HEK293 (cell line): ENCODE measurements around the gene RBBP8NL.

Experiments used
- CTCF ChIA-PET: fragments of 350-600 bp; formaldehyde crosslinking; extraction: SDS; loops from one replicate; lab custom pipeline; 2021; ENCODE audit warnings: antibody characterized with exemption; lab: Yijun Ruan, JAX
- POLR2A ChIA-PET: fragments of 300-600 bp; formaldehyde crosslinking; extraction: SDS; loops from one replicate; lab custom pipeline; 2020; ENCODE audit warnings: antibody characterized with exemption, inconsistent platforms; lab: Yijun Ruan, JAX
- H3K27ac ChIP-seq: fragments of 200-500 bp; sonication (Bioruptor generic); 2 replicates; pipeline ENCODE4 v1.5.1; 2014; ENCODE audit warnings: low read depth, low read length, control low read depth, inconsistent platforms; ENCODE audit errors: extremely low read depth
- H3K36me3 ChIP-seq, 2 experiments: fragments of 200-500 bp in 1 of 2; sonication (Bioruptor generic) in 1 of 2; 1 replicate in 1 of 2; 2 replicates in 1 of 2; pipeline ENCODE4 v1.5.1; 2014 to 2017; ENCODE audit warnings: inconsistent platforms in 2 of 2, low read length in 2 of 2; ENCODE audit not compliant: control insufficient read depth in 2 of 2, insufficient read depth in 1 of 2
- H3K4me1 ChIP-seq: fragments of 200-500 bp; sonication (Bioruptor generic); 2 replicates; pipeline ENCODE4 v1.5.1; 2014; ENCODE audit warnings: mild to moderate bottlenecking, low read length, inconsistent platforms; ENCODE audit not compliant: control insufficient read depth, insufficient read depth
- H3K4me3 ChIP-seq: 2 replicates; pipeline ENCODE4 v1.5.1; 2011; ENCODE audit warnings: low read depth, mild to moderate bottlenecking, control low read depth, low read length, moderate library complexity
- H3K9me3 ChIP-seq: fragments of 200-500 bp; sonication (Bioruptor generic); 2 replicates; pipeline ENCODE4 v1.5.1; 2014; ENCODE audit warnings: low read depth, low read length, inconsistent platforms; ENCODE audit not compliant: control insufficient read depth, insufficient read depth
- HOXD13 ChIP-seq: sonication (generic); formaldehyde crosslinking; IDR thresholded peaks from 2 replicates; pipeline ENCODE4 v1.8.0; 2022; ENCODE audit warnings: missing genetic modification reagents, borderline replicate concordance
- KLF1 ChIP-seq: fragments of 450-650 bp; formaldehyde crosslinking; IDR thresholded peaks from 2 replicates; pipeline ENCODE4 v1.5.1; 2016; ENCODE audit warnings: missing biosample characterization, missing genetic modification characterization
- KLF9 ChIP-seq: fragments of 450-650 bp; formaldehyde crosslinking; IDR thresholded peaks from 2 replicates; pipeline ENCODE4 v1.5.1; 2016; ENCODE audit warnings: missing biosample characterization, missing genetic modification characterization, low read depth
- PRDM10 ChIP-seq: fragments of 450-650 bp; formaldehyde crosslinking; IDR thresholded peaks from 2 replicates; pipeline ENCODE4 v1.5.1; 2016; ENCODE audit warnings: missing biosample characterization, missing genetic modification characterization
- ZFP3 ChIP-seq: fragments of 450-650 bp; formaldehyde crosslinking; IDR thresholded peaks from 2 replicates; pipeline ENCODE4 v1.5.1; 2016; ENCODE audit warnings: low read depth, missing biosample characterization, missing genetic modification characterization
- ZIC2 ChIP-seq: fragments of 450-650 bp; formaldehyde crosslinking; IDR thresholded peaks from 2 replicates; pipeline ENCODE4 v1.5.1; 2016; ENCODE audit warnings: missing biosample characterization, missing genetic modification characterization
- ZNF10 ChIP-seq: fragments of 450-650 bp; formaldehyde crosslinking; IDR thresholded peaks from 2 replicates; pipeline ENCODE4 v1.5.1; 2017; ENCODE audit warnings: missing biosample characterization, missing genetic modification characterization
- ZNF114 ChIP-seq: fragments of 450-650 bp; formaldehyde crosslinking; IDR thresholded peaks from 2 replicates; pipeline ENCODE4 v1.5.0; 2017; ENCODE audit warnings: missing biosample characterization, missing genetic modification characterization
- ZNF133 ChIP-seq: fragments of 450-650 bp; formaldehyde crosslinking; IDR thresholded peaks from 2 replicates; pipeline ENCODE4 v1.5.1; 2016; ENCODE audit warnings: missing biosample characterization, missing genetic modification characterization
- ZNF24 ChIP-seq: fragments of 450-650 bp; formaldehyde crosslinking; IDR thresholded peaks from 2 replicates; pipeline ENCODE4 v1.5.1; 2016; ENCODE audit warnings: missing biosample characterization, missing genetic modification characterization
- ZNF341 ChIP-seq: fragments of 450-650 bp; formaldehyde crosslinking; IDR thresholded peaks from 2 replicates; pipeline ENCODE4; 2016; ENCODE audit warnings: low read depth, missing biosample characterization, missing genetic modification characterization
- ZNF37A ChIP-seq: fragments of 450-650 bp; IDR thresholded peaks from 2 replicates; pipeline ENCODE4 v1.5.1; 2018; ENCODE audit warnings: missing biosample characterization, missing genetic modification characterization
- ZNF416 ChIP-seq: fragments of 450-650 bp; formaldehyde crosslinking; IDR thresholded peaks from 2 replicates; pipeline ENCODE4 v1.5.1; 2016; ENCODE audit warnings: missing biosample characterization, missing genetic modification characterization
- ZNF433 ChIP-seq: fragments of 450-650 bp; formaldehyde crosslinking; IDR thresholded peaks from 2 replicates; pipeline ENCODE4 v1.5.1; 2016; ENCODE audit warnings: missing biosample characterization, missing genetic modification characterization, low read depth
- ZNF501 ChIP-seq: fragments of 450-650 bp; formaldehyde crosslinking; IDR thresholded peaks from 2 replicates; pipeline ENCODE4 v1.5.1; 2016; ENCODE audit warnings: missing biosample characterization, missing genetic modification characterization
- ZNF513 ChIP-seq: fragments of 450-650 bp; IDR thresholded peaks from 2 replicates; pipeline ENCODE4 v1.5.1; 2018; ENCODE audit warnings: missing biosample characterization, missing genetic modification characterization
- ZNF514 ChIP-seq: fragments of 450-650 bp; formaldehyde crosslinking; IDR thresholded peaks from 2 replicates; pipeline ENCODE4 v1.5.1; 2016; ENCODE audit warnings: missing biosample characterization, missing genetic modification characterization
- ZNF530 ChIP-seq: fragments of 450-650 bp; formaldehyde crosslinking; IDR thresholded peaks from 2 replicates; pipeline ENCODE4 v1.5.1; 2016; ENCODE audit warnings: low read depth, missing biosample characterization, missing genetic modification characterization
- ZNF623 ChIP-seq: fragments of 450-650 bp; formaldehyde crosslinking; IDR thresholded peaks from 2 replicates; pipeline ENCODE4 v1.5.1; 2016; ENCODE audit warnings: missing biosample characterization, missing genetic modification characterization
- ZNF792 ChIP-seq: fragments of 450-650 bp; formaldehyde crosslinking; IDR thresholded peaks from 2 replicates; pipeline ENCODE4 v1.5.1; 2016; ENCODE audit warnings: missing biosample characterization, missing genetic modification characterization
- ZNF837 ChIP-seq: fragments of 450-650 bp; formaldehyde crosslinking; IDR thresholded peaks from 2 replicates; pipeline ENCODE4 v1.5.1; 2016; ENCODE audit warnings: missing biosample characterization, missing genetic modification characterization
- ZSCAN4 ChIP-seq: fragments of 450-650 bp; formaldehyde crosslinking; IDR thresholded peaks from 2 replicates; pipeline ENCODE4 v1.5.1; 2017; ENCODE audit warnings: missing biosample characterization, missing genetic modification characterization
- ZXDB ChIP-seq: fragments of 450-650 bp; formaldehyde crosslinking; IDR thresholded peaks from 2 replicates; pipeline ENCODE4 v1.5.1; 2016; ENCODE audit warnings: missing biosample characterization, missing genetic modification characterization
- TF ChIP-seq, protein P1 (sequence below): fragments of 450-650 bp; formaldehyde crosslinking; IDR thresholded peaks from 2 replicates; pipeline ENCODE4 v1.5.1; 2016; ENCODE audit warnings: missing biosample characterization, missing genetic modification characterization, borderline replicate concordance
- TF ChIP-seq, protein P2 (sequence below): fragments of 450-650 bp; formaldehyde crosslinking; IDR thresholded peaks from 2 replicates; pipeline ENCODE4 v1.5.1; 2016; ENCODE audit warnings: missing biosample characterization, missing genetic modification characterization
- TF ChIP-seq, protein P3 (sequence below): fragments of 450-650 bp; formaldehyde crosslinking; IDR thresholded peaks from 2 replicates; pipeline ENCODE4 v1.5.1; 2017; ENCODE audit warnings: missing biosample characterization, missing genetic modification characterization

Gene RBBP8NL

DNA sequence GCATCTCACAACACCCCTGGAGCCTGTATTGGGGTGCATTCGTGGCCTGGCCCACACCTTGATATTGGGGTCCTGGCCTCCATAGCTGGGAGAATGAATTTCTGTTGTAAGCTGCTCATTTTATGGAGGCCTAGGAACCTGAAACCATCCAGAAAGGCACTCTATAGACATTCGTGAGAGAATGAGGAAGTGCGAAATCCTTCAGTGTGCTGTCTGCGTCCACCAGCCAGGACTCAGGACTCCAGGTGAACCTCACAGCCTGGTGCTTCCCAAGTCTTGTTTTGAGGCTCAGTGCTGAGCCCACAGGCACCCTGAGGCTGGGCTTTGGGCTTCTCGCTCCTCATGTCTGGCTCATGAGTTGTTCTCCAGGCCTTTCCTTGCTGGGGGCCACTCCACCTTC lies 11.9 kb upstream of the RBBP8NL start:
- ChIA-PET CTCF (interaction anchor here (0.5 to 0.8 kb wide), 3 partner anchors 52 to 178 kb away, joined by 3 to 5 read pairs (median 4); no protein-coding TSS in a partner anchor), POLR2A (no interaction called here)
- Histone ChIP-seq H3K27ac (no peak overlapping the region), H3K36me3 (no peaks in the 10 kb centered on the region), H3K4me3 (no peak overlapping the region), H3K9me3 (no peaks in the 10 kb centered on the region), H3K4me1 (no peaks in the 10 kb centered on the region)
- no peak for TF ChIP-seq ZNF416 (tag by site-specific recombination)
- TF ChIP-seq ZNF10 (tag by site-specific recombination) = no peak
- TF ChIP-seq ZNF24 (tag by site-specific recombination) = no peak
- no peak for TF ChIP-seq ZNF114
- TF ChIP-seq ZNF513 = no peak
- no peak for TF ChIP-seq ZIC2
- TF ChIP-seq ZFP3 (tag by site-specific recombination) = no peak
- TF ChIP-seq ZNF37A = no peak
- TF ChIP-seq, protein P1, sequence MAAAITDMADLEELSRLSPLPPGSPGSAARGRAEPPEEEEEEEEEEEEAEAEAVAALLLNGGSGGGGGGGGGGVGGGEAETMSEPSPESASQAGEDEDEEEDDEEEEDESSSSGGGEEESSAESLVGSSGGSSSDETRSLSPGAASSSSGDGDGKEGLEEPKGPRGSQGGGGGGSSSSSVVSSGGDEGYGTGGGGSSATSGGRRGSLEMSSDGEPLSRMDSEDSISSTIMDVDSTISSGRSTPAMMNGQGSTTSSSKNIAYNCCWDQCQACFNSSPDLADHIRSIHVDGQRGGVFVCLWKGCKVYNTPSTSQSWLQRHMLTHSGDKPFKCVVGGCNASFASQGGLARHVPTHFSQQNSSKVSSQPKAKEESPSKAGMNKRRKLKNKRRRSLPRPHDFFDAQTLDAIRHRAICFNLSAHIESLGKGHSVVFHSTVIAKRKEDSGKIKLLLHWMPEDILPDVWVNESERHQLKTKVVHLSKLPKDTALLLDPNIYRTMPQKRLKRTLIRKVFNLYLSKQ (tag by site-specific recombination) = no peak
- no peak for TF ChIP-seq ZNF501 (tag by site-specific recombination)
- no peak for TF ChIP-seq PRDM10 (tag by site-specific recombination)
- no peak for TF ChIP-seq ZNF341 (tag by site-specific recombination)
- no peak for TF ChIP-seq ZSCAN4 (tag by site-specific recombination)

DNA sequence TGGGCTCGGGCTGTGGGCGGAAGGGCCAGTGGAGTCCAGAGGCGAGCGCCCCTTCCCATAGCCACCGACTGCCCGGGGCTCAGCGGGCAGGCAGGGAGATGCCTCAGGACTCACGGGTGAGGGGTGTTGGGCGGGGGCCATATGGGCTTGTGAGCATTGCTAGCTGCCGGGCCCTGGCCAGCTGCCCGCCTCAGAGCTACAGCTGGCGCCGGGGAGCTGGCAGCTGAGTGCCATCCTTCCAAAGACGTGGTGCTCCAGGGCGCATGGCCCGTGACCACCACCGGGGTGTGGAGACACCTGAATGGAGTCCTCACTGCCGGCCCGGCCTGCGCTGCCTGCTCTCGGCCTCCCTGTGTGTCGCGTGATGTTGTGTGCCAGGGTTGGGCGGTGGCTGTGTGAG lies 10.6 kb upstream of the RBBP8NL start:
- Histone ChIP-seq H3K27ac (no peak overlapping the region), H3K9me3 (no peaks in the 10 kb centered on the region), H3K4me1 (no peaks in the 10 kb centered on the region), H3K4me3 (no peak overlapping the region), H3K36me3 (no peaks in the 10 kb centered on the region)
- CTCF ChIA-PET = no interaction called here
- POLR2A ChIA-PET = no interaction called here
- TF ChIP-seq ZNF514 (tag by site-specific recombination) (no peak), KLF9 (no peak), ZNF530 (tag by site-specific recombination) (no peak), ZNF416 (tag by site-specific recombination) (no peak), ZNF837 (tag by site-specific recombination) (no peak), ZNF133 (tag by site-specific recombination) (no peak), HOXD13 (CRISPR knock-in tag) (no peak), ZNF623 (tag by site-specific recombination) (no peak), ZNF792 (no peak), KLF1 (tag by site-specific recombination) (no peak), ZNF433 (tag by site-specific recombination) (no peak), ZXDB (tag by site-specific recombination) (no peak)
- TF ChIP-seq, protein P2, sequence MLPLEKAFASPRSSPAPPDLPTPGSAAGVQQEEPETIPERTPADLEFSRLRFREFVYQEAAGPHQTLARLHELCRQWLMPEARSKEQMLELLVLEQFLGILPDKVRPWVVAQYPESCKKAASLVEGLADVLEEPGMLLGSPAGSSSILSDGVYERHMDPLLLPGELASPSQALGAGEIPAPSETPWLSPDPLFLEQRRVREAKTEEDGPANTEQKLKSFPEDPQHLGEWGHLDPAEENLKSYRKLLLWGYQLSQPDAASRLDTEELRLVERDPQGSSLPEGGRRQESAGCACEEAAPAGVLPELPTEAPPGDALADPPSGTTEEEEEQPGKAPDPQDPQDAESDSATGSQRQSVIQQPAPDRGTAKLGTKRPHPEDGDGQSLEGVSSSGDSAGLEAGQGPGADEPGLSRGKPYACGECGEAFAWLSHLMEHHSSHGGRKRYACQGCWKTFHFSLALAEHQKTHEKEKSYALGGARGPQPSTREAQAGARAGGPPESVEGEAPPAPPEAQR (tag by site-specific recombination) = no peak
- TF ChIP-seq, protein P3, sequence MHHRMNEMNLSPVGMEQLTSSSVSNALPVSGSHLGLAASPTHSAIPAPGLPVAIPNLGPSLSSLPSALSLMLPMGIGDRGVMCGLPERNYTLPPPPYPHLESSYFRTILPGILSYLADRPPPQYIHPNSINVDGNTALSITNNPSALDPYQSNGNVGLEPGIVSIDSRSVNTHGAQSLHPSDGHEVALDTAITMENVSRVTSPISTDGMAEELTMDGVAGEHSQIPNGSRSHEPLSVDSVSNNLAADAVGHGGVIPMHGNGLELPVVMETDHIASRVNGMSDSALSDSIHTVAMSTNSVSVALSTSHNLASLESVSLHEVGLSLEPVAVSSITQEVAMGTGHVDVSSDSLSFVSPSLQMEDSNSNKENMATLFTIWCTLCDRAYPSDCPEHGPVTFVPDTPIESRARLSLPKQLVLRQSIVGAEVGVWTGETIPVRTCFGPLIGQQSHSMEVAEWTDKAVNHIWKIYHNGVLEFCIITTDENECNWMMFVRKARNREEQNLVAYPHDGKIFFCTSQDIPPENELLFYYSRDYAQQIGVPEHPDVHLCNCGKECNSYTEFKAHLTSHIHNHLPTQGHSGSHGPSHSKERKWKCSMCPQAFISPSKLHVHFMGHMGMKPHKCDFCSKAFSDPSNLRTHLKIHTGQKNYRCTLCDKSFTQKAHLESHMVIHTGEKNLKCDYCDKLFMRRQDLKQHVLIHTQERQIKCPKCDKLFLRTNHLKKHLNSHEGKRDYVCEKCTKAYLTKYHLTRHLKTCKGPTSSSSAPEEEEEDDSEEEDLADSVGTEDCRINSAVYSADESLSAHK (tag by site-specific recombination) = no peak
